ENCODE measurements around the gene PIK3C2G.

PIK3C2G gene

GRCh38 chr12:18281941-18282340 is 20.6 kb downstream of the PIK3C2G start:
- no peak for DNase-seq

- no peak for DNase-seq
Observed at GRCh38 chr12:18283831-18284230, 22.5 kb downstream of the PIK3C2G start.

DNA sequence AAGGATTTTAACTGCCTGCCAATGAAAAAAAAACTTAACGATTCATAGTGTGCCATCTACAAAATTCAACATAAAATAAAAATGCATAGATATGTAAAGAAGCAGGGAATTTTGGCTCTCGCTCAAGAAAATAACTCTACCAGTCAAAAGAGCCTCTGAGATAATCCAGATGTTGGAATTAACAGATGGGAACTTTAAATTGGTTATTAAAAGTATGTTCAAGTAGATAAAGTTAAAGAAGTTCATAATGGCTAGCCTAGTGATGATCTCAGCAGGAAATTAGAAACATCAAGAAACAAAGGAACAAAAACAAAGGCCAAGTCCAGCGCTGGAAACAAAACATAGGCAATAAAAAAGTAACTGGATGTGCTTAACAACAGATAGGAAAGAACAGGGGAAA is 23.1 kb downstream of the PIK3C2G start:
- DNase-seq, result no peak

DNA sequence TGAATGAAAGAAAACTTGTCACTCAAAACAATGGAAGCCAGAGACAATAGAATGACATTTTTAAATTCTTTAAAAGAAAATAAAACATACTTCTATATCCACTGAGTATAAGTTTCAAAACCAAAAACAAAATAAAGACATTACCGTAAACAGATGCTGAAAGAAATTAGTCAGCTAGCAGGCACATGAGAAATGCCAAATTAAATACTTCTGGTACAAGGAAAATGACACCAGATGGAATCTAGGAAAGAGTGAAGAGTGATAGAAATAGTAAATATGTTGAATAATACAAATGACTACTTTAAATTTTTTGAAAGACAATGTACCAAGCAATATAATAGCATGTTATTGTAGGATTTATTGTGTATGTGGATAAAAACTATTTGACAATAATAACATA is 23.8 kb downstream of the PIK3C2G start:
- no peak for DNase-seq

DNA sequence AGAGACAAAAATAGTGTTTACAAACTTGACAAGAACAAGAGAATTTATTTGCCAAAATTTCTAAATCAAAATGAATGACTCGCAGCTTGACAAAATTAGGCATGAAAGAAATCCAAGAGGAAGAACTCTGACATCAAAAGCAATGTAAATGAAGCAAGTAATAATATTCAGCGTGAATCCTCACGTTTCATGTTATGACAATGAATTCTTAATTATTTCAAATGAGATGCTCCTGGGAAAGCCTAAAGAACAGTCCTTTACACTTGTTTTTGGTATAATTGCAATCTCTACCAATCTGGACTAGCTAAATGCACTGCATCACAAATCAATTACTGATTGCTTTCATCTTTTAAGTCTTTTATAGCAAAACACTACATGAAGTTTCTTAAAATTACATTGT is 29.1 kb downstream of the PIK3C2G start:
- DNase-seq, result no peak

DNA sequence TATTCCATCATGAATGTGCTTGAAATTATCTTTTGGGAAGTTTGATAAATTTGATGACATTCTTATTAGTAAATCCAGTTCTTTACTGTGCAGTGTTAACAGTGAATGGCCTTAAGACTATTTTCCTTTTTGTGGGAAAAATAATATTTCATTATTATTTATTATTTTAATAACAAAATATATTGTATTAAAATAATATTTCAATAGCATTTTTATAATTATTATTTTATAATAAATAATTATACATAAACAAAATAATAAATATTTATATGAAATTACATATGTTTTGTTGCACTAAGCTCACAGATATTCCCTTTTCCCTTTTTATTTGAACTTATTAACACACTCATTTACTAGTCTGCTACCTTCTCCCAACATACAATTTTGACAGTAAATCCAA is 33.6 kb downstream of the PIK3C2G start:
- DNase-seq, result no peak

DNA sequence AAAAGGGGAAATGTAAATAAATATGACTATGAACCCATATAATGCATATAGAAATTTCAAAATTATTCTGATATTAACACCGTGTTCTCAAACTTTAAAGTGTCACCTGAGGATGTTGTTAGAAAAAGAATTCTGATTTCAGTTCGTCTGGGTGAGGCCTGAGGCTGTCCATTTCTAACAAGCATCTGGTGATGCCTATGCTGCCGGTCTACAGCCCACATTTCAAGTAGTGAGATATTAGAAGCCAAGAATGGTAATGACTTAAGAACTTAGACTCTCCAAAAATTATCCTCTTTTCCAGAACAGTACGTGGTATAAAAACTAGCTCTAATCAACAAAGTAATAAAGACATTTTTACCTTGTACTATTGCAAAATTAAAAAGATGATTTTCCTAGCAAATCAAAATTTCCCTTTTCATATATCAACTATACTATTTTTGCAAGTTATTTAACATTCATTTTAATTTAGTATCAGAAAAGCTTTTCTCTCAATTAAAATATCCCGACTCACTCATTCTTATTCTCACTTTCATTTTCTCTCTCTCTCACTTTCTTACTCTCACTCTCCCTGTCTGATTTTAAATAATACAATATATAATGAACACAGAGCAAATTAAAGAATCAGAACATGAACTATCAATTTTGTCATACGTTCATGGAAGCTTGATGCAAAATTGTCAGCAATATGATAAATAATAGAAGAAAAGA is 35.0 kb downstream of the PIK3C2G start:
- no peak for DNase-seq

GRCh38 chr12:18296909-18297280 is 35.6 kb downstream of the PIK3C2G start:
- DNase-seq, result no peak

- DNase-seq, result no peak
Observed at GRCh38 chr12:18297902-18298301, 36.6 kb downstream of the PIK3C2G start.

GRCh38 chr12:18302809-18303430 is 41.6 kb downstream of the PIK3C2G start:
- no peak for DNase-seq

- no peak for DNase-seq
Observed at GRCh38 chr12:18304609-18305008, 43.3 kb downstream of the PIK3C2G start.

DNA sequence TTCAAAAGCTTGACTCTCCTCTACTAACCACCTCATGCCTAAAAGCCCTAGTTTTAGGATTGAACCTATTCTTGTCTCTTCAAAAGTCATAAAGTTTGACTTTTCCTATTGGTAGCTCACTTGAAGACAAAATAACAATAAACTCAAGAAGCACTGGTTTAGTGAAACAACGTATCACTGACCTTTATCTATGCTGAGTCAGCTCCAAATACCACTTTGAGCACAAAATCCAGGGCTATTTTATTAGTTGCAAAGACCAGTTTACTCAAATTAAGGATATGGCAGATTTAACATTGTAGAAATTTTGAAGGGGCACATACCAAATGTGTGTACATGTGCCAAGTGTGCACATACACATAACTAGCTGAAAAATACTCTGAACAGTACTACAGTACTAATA is 45.0 kb downstream of the PIK3C2G start:
- DNase-seq, result no peak

DNA sequence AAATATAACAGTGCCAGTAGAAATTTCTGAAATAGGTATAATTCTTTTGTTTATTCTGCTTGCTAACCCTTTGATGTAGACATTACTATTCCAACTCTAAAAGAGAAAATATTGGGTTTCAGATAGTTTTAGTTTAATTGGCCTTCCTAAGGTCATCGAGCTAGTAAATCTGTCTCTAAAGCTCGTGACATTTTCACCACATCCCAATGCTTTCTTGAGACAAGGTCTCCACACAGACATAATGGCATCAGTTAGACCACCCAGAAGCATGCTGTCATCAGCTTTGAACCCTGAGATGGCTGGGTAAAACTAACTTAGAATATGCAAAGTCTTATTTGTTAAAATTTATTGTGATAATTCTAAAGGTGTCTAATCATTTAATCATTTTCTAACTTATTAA is 52.0 kb downstream of the PIK3C2G start:
- no peak for DNase-seq

GRCh38 chr12:18320036-18320617 is 58.8 kb downstream of the PIK3C2G start:
- no peak for DNase-seq

DNA sequence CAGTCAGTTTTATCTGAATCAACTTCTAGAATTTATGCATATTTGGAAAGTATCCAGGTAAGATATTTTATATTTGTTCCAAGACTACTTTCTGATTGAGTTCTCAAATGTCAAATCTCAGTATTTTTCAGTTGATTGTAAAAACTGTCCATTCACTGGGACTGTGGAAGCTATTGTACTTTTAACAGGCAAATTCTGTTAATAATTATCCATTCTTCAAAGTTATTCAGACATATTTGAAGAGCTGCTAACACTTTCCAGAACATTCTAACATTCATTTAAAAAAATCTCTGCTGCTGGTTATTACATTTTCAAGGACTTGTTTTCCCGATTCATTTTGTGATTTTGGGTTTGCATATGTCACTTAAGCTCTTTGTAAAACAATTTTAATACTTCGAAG is 59.7 kb downstream of the PIK3C2G start:
- no peak for DNase-seq

DNA sequence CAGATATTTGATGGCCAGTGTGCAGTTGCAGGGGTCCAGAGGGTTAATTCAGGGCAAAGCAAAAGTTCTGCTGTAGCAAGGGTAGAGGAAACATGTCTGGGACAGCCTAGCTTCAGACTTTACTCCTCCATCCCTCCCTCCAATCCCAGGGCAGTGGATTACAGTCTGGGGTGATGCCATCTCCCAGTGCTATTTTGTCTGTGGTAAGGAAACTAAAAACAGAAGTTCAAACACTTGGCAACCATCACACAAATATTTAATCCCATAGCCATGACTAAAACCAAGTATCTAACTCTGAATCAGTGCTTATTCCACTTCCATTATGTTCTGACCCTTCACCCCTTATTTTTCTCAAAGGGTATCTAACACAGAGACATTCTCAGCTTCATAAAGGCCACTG is 61.8 kb downstream of the PIK3C2G start:
- no peak for DNase-seq

DNA sequence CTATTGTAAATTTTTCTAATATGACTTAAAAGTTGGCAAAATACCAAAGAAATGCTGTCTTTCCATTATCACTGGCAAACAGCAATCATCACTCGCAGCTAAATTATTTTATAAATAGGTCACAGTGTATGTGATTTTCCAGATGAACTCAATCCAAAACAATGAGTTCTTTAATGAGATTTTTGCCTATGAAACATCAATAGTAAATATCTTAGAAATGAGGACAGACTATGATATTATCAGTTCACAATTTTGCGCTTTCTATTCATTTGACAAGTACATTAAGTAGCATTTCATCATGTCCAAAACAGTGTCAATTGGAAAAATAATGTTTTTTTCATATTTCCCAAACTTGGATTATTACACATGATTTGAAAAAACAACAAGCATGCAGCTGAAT is 65.7 kb downstream of the PIK3C2G start:
- no peak for DNase-seq

DNA sequence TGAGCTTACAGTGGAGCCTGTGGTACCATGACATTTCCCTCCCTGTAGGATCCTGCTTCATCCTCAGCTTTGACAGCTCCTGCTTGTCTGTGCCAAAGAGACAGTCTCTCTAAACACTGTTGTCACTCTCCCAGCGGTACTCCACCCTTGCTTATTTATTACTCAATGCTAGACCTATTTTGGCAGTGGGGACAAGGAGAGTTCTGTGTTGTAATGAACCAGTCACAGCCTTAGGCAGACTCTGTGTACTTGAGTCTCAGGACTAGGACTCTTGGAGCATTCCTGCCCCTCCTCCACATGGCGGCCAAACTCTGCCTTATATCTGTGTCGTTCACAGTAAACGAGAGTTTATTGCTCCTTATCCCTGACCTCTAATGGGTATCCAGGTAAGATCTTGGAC is 70.9 kb downstream of the PIK3C2G start:
- no peak for DNase-seq

GRCh38 chr12:18339633-18340032 is 78.3 kb downstream of the PIK3C2G start:
- DNase-seq, result no peak

- no peak for DNase-seq
Observed at GRCh38 chr12:18340186-18340585, 78.9 kb downstream of the PIK3C2G start.

DNA sequence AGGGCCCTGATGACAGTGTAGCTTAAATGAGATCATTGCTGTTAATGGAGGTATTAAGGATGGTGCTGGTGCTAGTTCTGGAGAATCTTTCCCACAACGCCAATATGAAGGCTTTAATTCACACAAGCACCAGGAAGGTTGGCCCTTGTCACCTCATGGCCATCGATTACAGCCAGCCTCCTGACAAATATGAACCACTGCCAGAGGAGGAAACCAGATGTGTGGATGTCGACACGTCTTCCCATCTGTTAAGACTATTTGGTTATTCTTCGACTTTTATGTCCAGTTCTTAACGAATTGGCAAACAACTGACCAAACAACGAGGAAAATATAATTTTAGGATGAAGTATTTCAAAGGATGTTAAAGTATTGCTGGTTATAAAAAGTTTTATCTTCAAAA is 79.5 kb downstream of the PIK3C2G start:
- DNase-seq, result no peak

- no peak for DNase-seq
Observed at GRCh38 chr12:18343708-18344107, 82.4 kb downstream of the PIK3C2G start.

GRCh38 chr12:18345021-18345735 is 83.9 kb downstream of the PIK3C2G start:
- DNase-seq, result no peak

GRCh38 chr12:18352312-18352711 is 91.0 kb downstream of the PIK3C2G start:
- no peak for DNase-seq
